HepG2 (cell line): Measurements from ENCODE around the gene BNC1. TPM values are rescaled to one million over a fixed set of nuclear protein-coding genes. Genes with fewer than 3 reads are reported as not detected.

Experiments used
- ATAC-seq: fragments of 200-7000 bp; cut with Tn5 transposase; 3 replicates; pipeline ENCODE4 v1.9.1; 2020; ENCODE audit warnings: mild to moderate bottlenecking, moderate library complexity
- BruUV-seq: library from RNA; stranded (reverse); fragments of 400-500 nt; replicated peaks from 2 replicates; lab custom pipeline; 2021; lab: Mats Ljungman, UMichigan
- CTCF ChIA-PET: fragments of 300-600 bp; formaldehyde crosslinking; extraction: SDS; loops from one replicate; lab custom pipeline; 2021; ENCODE audit warnings: low total read pairs, inconsistent platforms, low intra/inter-chr PET ratio; lab: Yijun Ruan, JAX
- POLR2A ChIA-PET: fragments of 350-600 bp; sonication (Branson Sonifier 250); formaldehyde crosslinking; loops from one replicate; lab custom pipeline; 2020; ENCODE audit warnings: antibody characterized with exemption, inconsistent platforms; lab: Yijun Ruan, JAX
- DNase-seq: peaks from one replicate; pipeline ENCODE4 v3.0.0-alpha.2; 2015; ENCODE audit warnings: low spot score
- FAIRE-seq: peaks from 3 replicates; lab custom pipeline; 2011; peaks lifted over from hg19 to GRCh38; lab: Jason Lieb, UNC
- H2AFZ ChIP-seq: one replicate; pipeline ENCODE4 v1.6.1; 2011; ENCODE audit warnings: low read length, inconsistent platforms
- H3K27ac ChIP-seq: fragments of 300-600 bp; 3 replicates; pipeline ENCODE4 v1.8.0; 2011; ENCODE audit warnings: mixed run types, mild to moderate bottlenecking, mixed read lengths, low read length, inconsistent platforms; ENCODE audit not compliant: insufficient read depth; ENCODE audit errors: extremely low read length
- H3K27me3 ChIP-seq, 2 experiments: fragments of 200-600 bp in 1 of 2; 2 replicates in 1 of 2; 3 replicates in 1 of 2; pipeline versions ENCODE4 v1.6.0 to v1.8.0; 2011; ENCODE audit warnings: low read length in 2 of 2, mild to moderate bottlenecking in 2 of 2, moderate library complexity in 2 of 2, inconsistent platforms in 1 of 2; ENCODE audit not compliant: insufficient read depth in 2 of 2, control insufficient read depth in 1 of 2
- H3K36me3 ChIP-seq, 2 experiments: fragments of 200-600 bp in 1 of 2; replicated peaks in 1 of 2; 2 replicates in 1 of 2; 3 replicates in 1 of 2; pipeline versions ENCODE4 v1.5.1 to v1.8.0; 2011; ENCODE audit warnings: low read length in 2 of 2, inconsistent platforms in 1 of 2; ENCODE audit not compliant: insufficient read depth in 2 of 2, control insufficient read depth in 1 of 2
- H3K4me1 ChIP-seq: 2 replicates; pipeline ENCODE4 v1.5.1; 2012; ENCODE audit warnings: low read length, inconsistent platforms; ENCODE audit not compliant: insufficient read depth
- H3K4me2 ChIP-seq: 2 replicates; pipeline ENCODE4 v1.6.0; 2011; ENCODE audit warnings: low read depth, low read length, inconsistent platforms
- H3K4me3 ChIP-seq, 3 experiments: fragments of 200-600 bp in 1 of 3; sonication (generic), shearing (Covaris generic) in 1 of 3; replicated peaks in 1 of 3; 2 replicates each; pipeline ENCODE4 v1.5.1; 2011 to 2016; ENCODE audit warnings: low read length in 3 of 3, inconsistent platforms in 2 of 3, low read depth in 2 of 3, mild to moderate bottlenecking in 2 of 3, control low read depth in 1 of 3, mixed read lengths in 1 of 3; ENCODE audit not compliant: insufficient read depth in 1 of 3
- H3K79me2 ChIP-seq: one replicate; pipeline ENCODE4 v1.6.1; 2011; ENCODE audit warnings: low read length, inconsistent platforms; ENCODE audit not compliant: insufficient read depth
- H3K9ac ChIP-seq: 2 replicates; pipeline ENCODE4 v1.6.0; 2011; ENCODE audit warnings: mild to moderate bottlenecking, low read depth, low read length, inconsistent platforms; ENCODE audit not compliant: insufficient read depth
- H3K9me3 ChIP-seq: 2 replicates; pipeline ENCODE4 v1.5.1; 2012; ENCODE audit warnings: mild to moderate bottlenecking, low read length
- H4K20me1 ChIP-seq: 2 replicates; pipeline ENCODE4 v1.6.0; 2011; ENCODE audit warnings: inconsistent platforms, mild to moderate bottlenecking, low read length, moderate library complexity; ENCODE audit not compliant: insufficient read depth
- IKZF1 ChIP-seq: fragments of 450-650 bp; IDR thresholded peaks from 2 replicates; pipeline ENCODE4 v1.7.1; 2016
- PCBP1 ChIP-seq: fragments of 200-400 bp; formaldehyde crosslinking; IDR thresholded peaks from 2 replicates; pipeline ENCODE4 v1.6.1; 2017; ENCODE audit warnings: mild to moderate bottlenecking, low read depth, low read length, borderline replicate concordance
- PHF8 ChIP-seq: sonication (generic); formaldehyde crosslinking; IDR thresholded peaks from 2 replicates; pipeline ENCODE4 v1.5.0; 2020; ENCODE audit warnings: missing genetic modification reagents
- ZBTB2 ChIP-seq: sonication (generic); formaldehyde crosslinking; IDR thresholded peaks from 2 replicates; pipeline ENCODE4 v1.8.0; 2022; ENCODE audit warnings: low read depth, missing genetic modification reagents
- ZNF3 ChIP-seq: IDR thresholded peaks from 2 replicates; pipeline ENCODE4 v1.7.0; 2017; ENCODE audit warnings: inconsistent platforms
- ZNF619 ChIP-seq: sonication (generic); formaldehyde crosslinking; IDR thresholded peaks from 2 replicates; pipeline ENCODE4 v1.4.0; 2020; ENCODE audit warnings: mild to moderate bottlenecking, missing genetic modification reagents
- ZNF749 ChIP-seq: sonication (generic); formaldehyde crosslinking; IDR thresholded peaks from 2 replicates; pipeline ENCODE4 v1.8.0; 2022; ENCODE audit warnings: mild to moderate bottlenecking, missing genetic modification reagents, moderate library complexity, borderline replicate concordance
- ZNF768 ChIP-seq: sonication (generic); formaldehyde crosslinking; IDR thresholded peaks from 2 replicates; pipeline ENCODE4 v1.4.0; 2020; ENCODE audit warnings: missing genetic modification reagents
- ZNF792 ChIP-seq: IDR thresholded peaks from 2 replicates; pipeline ENCODE4 v1.6.1; 2016
- WGBS: methylation state at CpG from one replicate; pipeline ENCODE4 v1.1.6; 2017; ENCODE audit warnings: low lambda C conversion rate; 5-methylcytosine and 5-hydroxymethylcytosine counted together
- in situ Hi-C: cut with HindIII; loops from 2 replicates; pipeline ENCODE4 v1.10.0; 2017; ENCODE audit warnings: low pct_unique_long_range_greater_than_20kb; ENCODE audit not compliant: extremely low pct_ligation_motif_present
- intact Hi-C: fragments of 100-400 bp; cut with micrococcal nuclease; formaldehyde crosslinking; loops from one replicate; pipeline ENCODE4 v1.10.0; 2022; ENCODE audit not compliant: unreplicated experiment
- polyA plus RNA-seq, 8 experiments: library from polyadenylated mRNA; depleted of rRNA in 3 of 8; stranded (reverse) in 7 of 8; unstranded in 1 of 8; fragments of >200 nt; fragmentation: Illumina TruSeq in 4 of 8; extraction: Trizol in 4 of 8; gene quantifications; 2 replicates each; pipeline versions ENCODE4 v1.2.1 to v1.2.3, GENCODE V29; 2011 to 2016; ENCODE audit warnings: low read depth in 4 of 8, missing spikeins in 1 of 8, mixed read lengths in 1 of 8; ENCODE audit not compliant: insufficient read depth in 1 of 8
- total RNA-seq, 5 experiments: library from RNA; depleted of rRNA; stranded (reverse); fragments of >200 nt; fragmentation: Illumina TruSeq; extraction: Trizol; gene quantifications; 2 replicates each; pipeline ENCODE4 v1.2.3, GENCODE V29; 2016; ENCODE audit warnings: low read depth in 1 of 5
- TF ChIP-seq, protein P1 (sequence below): sonication (generic); formaldehyde crosslinking; IDR thresholded peaks from 2 replicates; pipeline ENCODE4 v1.4.0; 2020; ENCODE audit warnings: missing genetic modification reagents, borderline replicate concordance

Gene BNC1
- total and polyA plus RNA-seq, 2 of the 13 experiments (the other 11 are each of a cell fraction or from before 2014, with no cell fraction given) = not detected

DNA sequence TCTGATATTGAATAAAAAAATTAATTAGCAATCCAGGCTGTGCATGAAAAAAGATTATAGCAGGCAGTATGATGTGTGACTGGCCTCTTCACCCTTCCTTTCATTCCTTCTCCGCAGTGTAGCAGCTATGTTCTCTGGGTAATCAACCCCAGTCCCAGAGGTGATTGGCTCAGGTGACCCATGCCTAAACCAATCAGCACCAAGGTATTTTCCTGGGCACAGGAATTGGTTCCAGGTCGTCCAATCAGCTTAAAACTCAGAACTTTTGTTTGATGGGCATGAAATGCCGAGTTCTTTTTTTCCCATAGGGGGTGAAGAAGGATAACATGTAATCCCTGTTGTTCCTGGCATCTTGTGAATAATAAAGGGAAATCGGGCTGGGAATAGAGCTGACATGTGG, 5.8 kb upstream of the BNC1 start:
- no peak for ATAC-seq

GRCh38 chr15:83289160-83289559, 4.7 kb upstream of the BNC1 start:
- no peak overlapping the region for H2AFZ ChIP-seq
- intact Hi-C loops = no loop called here
- peaks cover 0 to 12% of the 10 kb centered on the region in 2 experiments; a peak in 3 of 5 replicates for H3K27me3 ChIP-seq
- TF ChIP-seq PCBP1 = no peak
- no peak for TF ChIP-seq ZNF792 (CRISPR knock-in tag)
- TF ChIP-seq, protein P1, sequence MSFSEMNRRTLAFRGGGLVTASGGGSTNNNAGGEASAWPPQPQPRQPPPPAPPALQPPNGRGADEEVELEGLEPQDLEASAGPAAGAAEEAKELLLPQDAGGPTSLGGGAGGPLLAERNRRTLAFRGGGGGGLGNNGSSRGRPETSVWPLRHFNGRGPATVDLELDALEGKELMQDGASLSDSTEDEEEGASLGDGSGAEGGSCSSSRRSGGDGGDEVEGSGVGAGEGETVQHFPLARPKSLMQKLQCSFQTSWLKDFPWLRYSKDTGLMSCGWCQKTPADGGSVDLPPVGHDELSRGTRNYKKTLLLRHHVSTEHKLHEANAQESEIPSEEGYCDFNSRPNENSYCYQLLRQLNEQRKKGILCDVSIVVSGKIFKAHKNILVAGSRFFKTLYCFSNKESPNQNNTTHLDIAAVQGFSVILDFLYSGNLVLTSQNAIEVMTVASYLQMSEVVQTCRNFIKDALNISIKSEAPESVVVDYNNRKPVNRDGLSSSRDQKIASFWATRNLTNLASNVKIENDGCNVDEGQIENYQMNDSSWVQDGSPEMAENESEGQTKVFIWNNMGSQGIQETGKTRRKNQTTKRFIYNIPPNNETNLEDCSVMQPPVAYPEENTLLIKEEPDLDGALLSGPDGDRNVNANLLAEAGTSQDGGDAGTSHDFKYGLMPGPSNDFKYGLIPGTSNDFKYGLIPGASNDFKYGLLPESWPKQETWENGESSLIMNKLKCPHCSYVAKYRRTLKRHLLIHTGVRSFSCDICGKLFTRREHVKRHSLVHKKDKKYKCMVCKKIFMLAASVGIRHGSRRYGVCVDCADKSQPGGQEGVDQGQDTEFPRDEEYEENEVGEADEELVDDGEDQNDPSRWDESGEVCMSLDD (CRISPR knock-in tag) = no peak
- TF ChIP-seq ZNF3 (CRISPR knock-in tag) = no peak
- TF ChIP-seq PHF8 (CRISPR knock-in tag) = no peak
- TF ChIP-seq ZNF768 (CRISPR knock-in tag) = no peak
- no peak for TF ChIP-seq ZNF619 (CRISPR knock-in tag)
- TF ChIP-seq ZNF749 (CRISPR knock-in tag) = no peak
- TF ChIP-seq, all 625 proteins: peak for 0
- no peaks in the 10 kb centered on the region for H3K9me3 ChIP-seq
- WGBS = 0% methylated on average over 1 of the region's 1 CpG
- H3K36me3 ChIP-seq = no peaks in the 10 kb centered on the region
- no peak overlapping the region for H3K4me2 ChIP-seq
- FAIRE-seq (no peak), ATAC-seq (no peak), DNase-seq (no peak)
- no peak overlapping the region for H3K9ac ChIP-seq
- H3K79me2 ChIP-seq = no peaks in the 10 kb centered on the region
- H3K27ac ChIP-seq = no peak overlapping the region
- ChIA-PET CTCF (no interaction called here), POLR2A (no interaction called here)
- no peak overlapping the region for H3K4me3 ChIP-seq
- in situ Hi-C loops = no loop called here
- BruUV-seq = no TSS peak
- no peaks in the 10 kb centered on the region for H3K4me1 ChIP-seq
- H4K20me1 ChIP-seq = no peaks in the 10 kb centered on the region

More for the DNA sequence above, 5.8 kb upstream of the BNC1 start:
- Histone ChIP-seq H3K27ac (no peak overlapping the region), H3K4me3 (no peak overlapping the region), H3K9ac (no peak overlapping the region), H3K79me2 (no peaks in the 10 kb centered on the region)
- no peak for DNase-seq
- WGBS = 17% methylated on average over 4 of the region's 4 CpGs
- in situ Hi-C loops = no loop called here
- POLR2A ChIA-PET = no interaction called here
- TF ChIP-seq ZBTB2 (CRISPR knock-in tag) = no peak
- TF ChIP-seq IKZF1 = no peak
- TF ChIP-seq, all 625 proteins: peak for 0
- Histone ChIP-seq H3K4me1 (no peaks in the 10 kb centered on the region), H4K20me1 (no peaks in the 10 kb centered on the region), H3K27me3 (peaks cover 0 to 12% of the 10 kb centered on the region in 2 experiments; a peak in 2 of 5 replicates), H3K9me3 (no peaks in the 10 kb centered on the region), H3K4me2 (no peak overlapping the region), H2AFZ (no peak overlapping the region), H3K36me3 (no peaks in the 10 kb centered on the region)
- no TSS peak for BruUV-seq
- intact Hi-C loops = no loop called here
- CTCF ChIA-PET = no interaction called here
- FAIRE-seq = no peak
